GM20000 (cell line): Measurements from ENCODE around the gene CAMK1.
"Not testable (repeated sequence)": the region's sequence is repeated elsewhere in the genome, so short reads cannot be mapped to it uniquely, and the experiment has no call there.

Source experiments
- DNase-seq: peaks from one replicate; pipeline ENCODE4 v3.0.0; 2012; ENCODE audit warnings: low spot score
- TF ChIP-seq, protein P1 (sequence below): IDR thresholded peaks from 2 replicates; pipeline ENCODE4 v1.5.1; 2012; ENCODE audit warnings: mild to moderate bottlenecking, control low read depth; ENCODE audit errors: extremely low read depth, missing control alignments

Gene CAMK1

GRCh38 chr3:9779075-9779593, 9.4 kb upstream of the CAMK1 start:
- TF ChIP-seq, protein P1, sequence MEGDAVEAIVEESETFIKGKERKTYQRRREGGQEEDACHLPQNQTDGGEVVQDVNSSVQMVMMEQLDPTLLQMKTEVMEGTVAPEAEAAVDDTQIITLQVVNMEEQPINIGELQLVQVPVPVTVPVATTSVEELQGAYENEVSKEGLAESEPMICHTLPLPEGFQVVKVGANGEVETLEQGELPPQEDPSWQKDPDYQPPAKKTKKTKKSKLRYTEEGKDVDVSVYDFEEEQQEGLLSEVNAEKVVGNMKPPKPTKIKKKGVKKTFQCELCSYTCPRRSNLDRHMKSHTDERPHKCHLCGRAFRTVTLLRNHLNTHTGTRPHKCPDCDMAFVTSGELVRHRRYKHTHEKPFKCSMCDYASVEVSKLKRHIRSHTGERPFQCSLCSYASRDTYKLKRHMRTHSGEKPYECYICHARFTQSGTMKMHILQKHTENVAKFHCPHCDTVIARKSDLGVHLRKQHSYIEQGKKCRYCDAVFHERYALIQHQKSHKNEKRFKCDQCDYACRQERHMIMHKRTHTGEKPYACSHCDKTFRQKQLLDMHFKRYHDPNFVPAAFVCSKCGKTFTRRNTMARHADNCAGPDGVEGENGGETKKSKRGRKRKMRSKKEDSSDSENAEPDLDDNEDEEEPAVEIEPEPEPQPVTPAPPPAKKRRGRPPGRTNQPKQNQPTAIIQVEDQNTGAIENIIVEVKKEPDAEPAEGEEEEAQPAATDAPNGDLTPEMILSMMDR, result no peak
- DNase-seq, result no peak

GRCh38 chr3:9778143-9779074, 8.7 kb upstream of the CAMK1 start:
- no peak for DNase-seq
- TF ChIP-seq, protein P1, result no peak

DNA sequence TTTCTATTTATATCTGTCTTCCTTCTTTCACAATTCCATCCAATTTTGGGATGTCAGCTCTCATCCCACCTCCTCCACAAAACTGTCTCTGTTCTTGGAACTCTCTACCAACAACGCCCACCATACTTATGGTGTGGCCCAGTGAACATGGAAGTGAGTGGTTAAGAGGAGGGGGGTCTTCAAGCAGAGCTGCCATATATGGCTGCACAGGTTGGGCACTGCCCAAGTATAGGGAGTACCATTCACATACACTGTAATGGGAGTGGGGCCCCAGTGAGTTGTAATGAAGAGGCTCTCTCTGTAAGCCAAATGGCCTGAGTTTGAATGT, 7.9 kb upstream of the CAMK1 start:
- TF ChIP-seq, protein P1, result no peak
- no peak for DNase-seq

GRCh38 chr3:9776896-9777693, 7.3 kb upstream of the CAMK1 start:
- DNase-seq, result no peak
- TF ChIP-seq, protein P1, result no peak

- not testable (repeated sequence) for DNase-seq
Observed at GRCh38 chr3:9771007-9771406, 1.3 kb upstream of the CAMK1 start.

GRCh38 chr3:9770276-9770812, 597 bp upstream of the CAMK1 start:
- TF ChIP-seq, protein P1, result no peak
- no peak for DNase-seq

DNA sequence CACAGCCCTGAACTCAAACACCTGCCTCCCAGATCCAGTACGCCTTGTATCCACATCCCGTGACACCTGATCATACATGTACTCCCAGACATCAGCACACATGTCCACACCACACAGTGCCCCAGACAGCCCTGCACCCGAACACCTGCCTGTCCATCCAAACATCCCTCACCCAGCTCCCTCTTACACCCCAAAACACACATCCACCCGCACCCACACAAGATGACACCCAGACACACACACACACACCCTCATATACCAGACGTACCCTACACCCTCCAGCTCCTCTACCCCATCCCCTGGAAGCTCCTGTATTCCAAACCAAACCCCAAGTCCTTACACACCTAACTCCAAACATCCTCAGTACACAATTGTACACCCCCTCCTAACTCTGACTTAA, 735 bp downstream of the CAMK1 start:
- TF ChIP-seq, protein P1, result no peak

More for the DNA sequence above, 735 bp downstream of the CAMK1 start:
- DNase-seq, result no peak
